Measurements from ENCODE around the gene WDR7. TPM values are rescaled to one million over a fixed set of nuclear protein-coding genes. Genes with fewer than 3 reads are reported as not detected.

Gene WDR7
- total and polyA plus RNA-seq, 10 of the 15 experiments (the other 5 are each of a cell fraction or from before 2014, with no cell fraction given): 2.8 to 16.5 (median 11.7) TPM

GRCh38 chr18:56638232-56639103 lies 12.7 kb upstream of the WDR7 start, which contains the start of gene TXNL1 (continued):
- TF ChIP-seq BCL11A (IDR thresholded peaks at IDR 0.05; ENCODE audit: low read depth, low read length) (no peak), TCF7 (IDR thresholded peaks at IDR 0.05; ENCODE audit: borderline replicate concordance) (no peak), ZBED1 (IDR thresholded peaks at IDR 0.05; ENCODE audit: borderline replicate concordance) (no peak; the same call in 1 of the 2 replicates), IKZF1 (conservative IDR thresholded peaks at IDR 0.05) (peak; percentile 97), SUZ12 (IDR thresholded peaks at IDR 0.05; ENCODE audit: unreplicated experiment) (no peak), IRF4 (IDR thresholded peaks at IDR 0.05; ENCODE audit: low read depth, low read length) (no peak), RELA (IDR thresholded peaks at IDR 0.05; ENCODE audit: borderline replicate concordance, partially characterized antibody) (peak; percentile 16), MAX (IDR thresholded peaks at IDR 0.05; ENCODE audit: low read depth, low read length) (peak; percentile 93), ZNF384 (IDR thresholded peaks at IDR 0.05; ENCODE audit: borderline replicate concordance, low read depth, low read length) (no peak), NRF1 (conservative IDR thresholded peaks at IDR 0.05; ENCODE audit: low read depth, low read length) (peak; percentile 98), ZNF274 (IDR thresholded peaks at IDR 0.05; ENCODE audit: insufficient read depth, insufficient read length) (no peak), ASH2L (IDR thresholded peaks at IDR 0.05; ENCODE audit: borderline replicate concordance, low read depth) (no peak), ESRRA (IDR thresholded peaks at IDR 0.05; ENCODE audit: low read length) (no peak), NKRF (conservative IDR thresholded peaks at IDR 0.05) (peak; percentile 40; the same call in 1 of the 2 replicates), JUNB (IDR thresholded peaks at IDR 0.05) (no peak), GATAD2B (conservative IDR thresholded peaks at IDR 0.05; ENCODE audit: low read depth) (no peak), HSF1 (IDR thresholded peaks at IDR 0.05; ENCODE audit: low read depth, low read length) (no peak), TCF3 (IDR thresholded peaks at IDR 0.05; ENCODE audit: borderline replicate concordance, insufficient read depth, low read depth, low read length) (0 out of 2 replicates have a peak, but pooled peaks have one; percentile 6), SPI1 (IDR thresholded peaks at IDR 0.05; ENCODE audit: borderline replicate concordance, insufficient read depth, low read depth, low read length) (no peak), TARDBP (IDR thresholded peaks at IDR 0.05; ENCODE audit: borderline replicate concordance) (no peak), MEF2A (IDR thresholded peaks at IDR 0.05; ENCODE audit: insufficient read depth, low read depth, low read length) (no peak), POLR2A (IDR thresholded peaks at IDR 0.05; ENCODE audit: low read depth, low read length) (peak; percentile 87), NFXL1 (IDR thresholded peaks at IDR 0.05; ENCODE audit: borderline replicate concordance) (no peak), POLR2AphosphoS2 (IDR thresholded peaks at IDR 0.05; ENCODE audit: low read depth, low read length) (peak; percentile 60; the same call in 1 of the 2 replicates), BMI1 (IDR thresholded peaks at IDR 0.05; ENCODE audit: borderline replicate concordance) (no peak), NR2C1 (IDR thresholded peaks at IDR 0.05) (peak; percentile 46; the same call in 1 of the 2 replicates)
